ENCODE results near the gene ROMO1.
"Not testable (repeated sequence)": the region's sequence is repeated elsewhere in the genome, so short reads cannot be mapped to it uniquely, and the experiment has no call there.

ROMO1 gene

DNA sequence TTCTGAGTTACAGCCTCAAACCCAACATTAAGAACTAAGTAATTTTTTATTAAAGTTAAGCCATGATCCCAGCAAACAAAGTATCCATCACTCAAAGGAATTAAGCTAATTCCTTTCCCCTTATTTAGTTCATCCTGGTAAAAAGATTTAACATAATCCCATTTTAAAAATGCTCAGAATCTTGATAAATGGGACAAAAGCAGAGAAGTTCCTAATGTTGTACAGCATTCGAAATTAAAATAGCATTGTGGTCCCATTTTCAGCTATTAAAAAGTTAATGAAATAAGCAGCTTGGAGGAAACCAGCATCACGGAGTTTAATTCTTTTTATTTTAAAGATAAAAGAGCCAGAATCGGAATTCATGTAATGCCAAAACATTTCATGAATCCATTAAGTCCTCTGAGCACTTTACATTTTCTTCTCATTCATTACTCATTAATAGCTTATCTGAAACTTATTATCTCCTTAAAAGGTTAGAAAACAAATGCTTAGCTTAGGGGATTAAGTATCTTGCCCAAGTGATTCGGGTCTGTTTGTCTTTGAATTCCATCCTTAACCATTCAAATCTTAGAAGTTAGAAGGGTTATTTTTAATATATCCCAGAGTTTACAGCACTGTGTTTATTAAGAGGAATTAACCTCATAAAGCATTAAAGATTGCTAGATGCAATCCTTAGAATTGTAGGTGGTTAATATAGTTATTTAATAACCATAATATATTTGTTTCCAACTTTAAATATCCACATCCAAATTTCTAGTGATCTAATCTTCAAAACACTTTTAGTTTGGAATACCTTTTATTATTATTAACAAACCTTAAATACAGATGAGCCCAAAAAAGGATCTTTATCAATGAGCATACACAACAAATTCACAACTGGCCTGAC lies 31.6 kb downstream of the ROMO1 start:
- DNase-seq (ENCODE audit: low read depth in 2 of 2): no peak

DNA sequence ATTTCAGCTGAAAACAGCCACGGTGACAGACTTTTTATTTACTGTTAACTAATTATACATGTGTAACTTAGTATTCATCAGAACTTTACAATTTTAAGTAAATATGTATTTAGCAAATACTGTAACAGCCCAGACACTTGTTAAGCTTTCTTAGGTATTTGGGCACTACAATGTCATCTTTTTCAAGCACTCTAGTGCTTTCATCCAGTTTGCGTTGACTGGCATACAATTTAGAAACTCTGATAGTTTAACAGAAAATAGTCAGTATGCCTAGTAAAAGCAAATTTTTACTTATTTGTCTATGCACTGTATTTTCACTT lies 32.2 kb downstream of the ROMO1 start:
- no peak for DNase-seq (ENCODE audit: low read depth in 2 of 2)

DNA sequence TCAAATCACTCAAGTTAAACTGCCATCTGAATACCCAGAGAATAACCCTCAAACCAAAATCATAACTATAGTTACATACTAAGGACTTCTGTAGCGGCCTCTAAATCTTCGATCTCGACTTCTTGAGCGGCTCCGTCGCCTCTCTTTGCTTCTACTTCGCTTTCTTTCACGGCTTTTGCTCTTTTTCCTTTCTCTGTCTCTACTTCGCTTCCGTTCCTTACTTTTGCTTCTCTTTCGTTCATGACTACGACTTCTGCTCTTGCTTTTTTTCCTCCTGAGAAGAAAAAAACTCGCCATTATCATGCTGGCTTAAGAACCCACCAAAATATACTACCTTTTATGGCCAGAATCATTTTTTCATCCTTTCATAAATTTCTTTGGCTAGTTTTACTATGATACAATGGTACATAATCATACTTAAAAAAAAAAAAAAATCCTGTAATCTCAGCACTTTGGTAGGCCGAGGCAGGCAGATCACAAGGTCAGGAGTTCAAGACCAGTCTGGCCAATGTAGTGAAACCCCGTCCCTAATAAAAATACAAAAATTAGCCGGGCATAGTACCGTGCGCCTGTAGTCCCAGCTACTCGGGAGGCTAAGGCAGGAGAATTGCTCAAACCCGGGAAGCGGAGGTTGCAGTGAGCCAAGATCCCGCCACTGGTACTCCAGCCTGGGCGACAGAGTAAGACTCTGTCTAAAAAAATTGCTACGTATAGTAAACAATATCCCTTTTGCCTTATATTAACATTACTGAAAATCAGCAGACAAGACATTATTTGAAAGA lies 32.8 kb downstream of the ROMO1 start:
- DNase-seq (ENCODE audit: low read depth in 2 of 2): no peak

DNA sequence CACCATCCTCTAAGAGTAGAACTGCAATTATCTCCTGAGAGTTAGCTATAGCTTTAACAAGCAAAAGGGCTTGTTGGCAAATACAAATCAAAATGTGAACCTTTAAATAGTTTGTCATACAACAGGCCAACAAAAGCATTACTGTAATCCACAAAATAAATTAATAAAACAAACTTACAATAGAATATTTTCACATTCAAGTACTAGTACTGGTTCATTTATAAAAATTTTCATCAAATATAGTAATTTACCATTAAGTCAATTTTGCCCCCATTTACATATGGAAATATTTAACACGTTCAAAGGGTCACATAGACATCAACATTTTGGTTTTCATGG lies 33.4 kb downstream of the ROMO1 start:
- no peak for DNase-seq (ENCODE audit: low read depth in 2 of 2)

GRCh38 chr20:35734374-35734773 lies 35.2 kb downstream of the ROMO1 start:
- DNase-seq (ENCODE audit: low read depth in 2 of 2): no peak

- DNase-seq (ENCODE audit: low read depth in 2 of 2): no peak
Measured at GRCh38 chr20:35734777-35735649, 35.8 kb downstream of the ROMO1 start.

DNA sequence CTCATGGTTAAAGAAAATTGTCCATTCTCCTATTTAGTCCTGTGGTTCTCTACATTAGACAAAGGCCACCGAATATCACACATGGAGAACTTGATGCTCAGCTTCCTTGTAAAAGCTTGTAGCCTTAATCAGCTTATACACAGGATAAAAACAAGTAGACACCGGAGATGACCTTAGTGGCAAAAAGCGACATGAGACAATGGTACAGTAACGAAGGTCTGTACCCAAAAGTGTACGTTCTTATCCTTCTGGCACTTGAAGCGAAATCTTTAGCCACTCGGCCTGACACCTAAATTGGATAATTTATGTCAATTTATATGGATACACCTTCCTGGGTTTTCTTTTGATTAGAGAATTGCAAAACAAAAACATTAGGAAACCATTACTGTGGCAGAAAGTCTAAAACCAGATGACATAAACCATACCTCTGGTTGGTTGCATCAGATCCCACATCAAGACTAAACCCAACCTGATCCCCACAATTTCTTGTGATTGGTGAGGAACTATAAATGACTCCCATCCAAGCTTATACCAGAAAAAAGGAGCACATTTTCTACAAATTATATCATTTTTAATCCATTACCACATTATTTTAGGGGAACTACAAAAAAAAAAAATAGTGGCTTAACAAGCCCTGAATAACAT lies 36.7 kb downstream of the ROMO1 start:
- DNase-seq (ENCODE audit: low read depth in 2 of 2): no peak

- DNase-seq (ENCODE audit: low read depth in 2 of 2): no peak
Measured at GRCh38 chr20:35737865-35738333, 38.7 kb downstream of the ROMO1 start.

DNA sequence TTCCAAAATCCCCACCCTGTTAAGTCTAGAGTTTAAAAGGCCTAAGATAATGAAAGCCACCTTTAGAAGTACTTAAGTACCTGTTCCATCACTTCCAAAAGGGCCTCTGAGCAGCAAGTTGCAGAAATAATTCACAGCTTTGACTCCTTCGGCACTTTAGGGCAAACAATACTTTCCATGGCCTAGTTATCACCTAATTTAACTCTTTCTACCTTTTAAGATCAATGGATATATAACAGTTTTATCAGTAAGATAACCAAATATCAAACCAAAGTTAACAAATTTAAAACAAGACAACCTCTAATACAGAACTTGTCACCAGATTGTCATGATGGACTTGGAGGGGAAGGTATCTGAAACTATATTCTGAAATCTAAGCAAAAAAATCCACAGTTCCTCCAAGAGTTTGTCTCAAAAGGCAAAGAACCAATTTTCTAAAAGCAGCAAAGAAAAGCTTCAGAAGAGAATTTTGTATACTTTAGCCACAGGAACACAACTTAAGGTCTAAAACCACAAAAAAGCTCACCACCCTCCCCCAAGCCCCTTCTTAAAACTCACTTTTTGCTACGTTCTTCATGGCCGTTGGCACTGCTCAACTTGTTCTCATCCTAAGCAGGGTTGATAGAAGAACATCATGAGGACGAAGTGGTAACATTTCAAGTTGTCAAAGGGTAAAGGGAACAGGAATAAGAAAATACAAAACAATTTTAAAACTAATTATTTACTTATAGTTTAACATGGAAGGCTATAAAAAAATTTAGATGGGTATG lies 39.4 kb downstream of the ROMO1 start:
- no peak for DNase-seq (ENCODE audit: low read depth in 2 of 2)

- DNase-seq (ENCODE audit: low read depth in 2 of 2): no peak
Measured at GRCh38 chr20:35739294-35740163, 40.3 kb downstream of the ROMO1 start.

DNA sequence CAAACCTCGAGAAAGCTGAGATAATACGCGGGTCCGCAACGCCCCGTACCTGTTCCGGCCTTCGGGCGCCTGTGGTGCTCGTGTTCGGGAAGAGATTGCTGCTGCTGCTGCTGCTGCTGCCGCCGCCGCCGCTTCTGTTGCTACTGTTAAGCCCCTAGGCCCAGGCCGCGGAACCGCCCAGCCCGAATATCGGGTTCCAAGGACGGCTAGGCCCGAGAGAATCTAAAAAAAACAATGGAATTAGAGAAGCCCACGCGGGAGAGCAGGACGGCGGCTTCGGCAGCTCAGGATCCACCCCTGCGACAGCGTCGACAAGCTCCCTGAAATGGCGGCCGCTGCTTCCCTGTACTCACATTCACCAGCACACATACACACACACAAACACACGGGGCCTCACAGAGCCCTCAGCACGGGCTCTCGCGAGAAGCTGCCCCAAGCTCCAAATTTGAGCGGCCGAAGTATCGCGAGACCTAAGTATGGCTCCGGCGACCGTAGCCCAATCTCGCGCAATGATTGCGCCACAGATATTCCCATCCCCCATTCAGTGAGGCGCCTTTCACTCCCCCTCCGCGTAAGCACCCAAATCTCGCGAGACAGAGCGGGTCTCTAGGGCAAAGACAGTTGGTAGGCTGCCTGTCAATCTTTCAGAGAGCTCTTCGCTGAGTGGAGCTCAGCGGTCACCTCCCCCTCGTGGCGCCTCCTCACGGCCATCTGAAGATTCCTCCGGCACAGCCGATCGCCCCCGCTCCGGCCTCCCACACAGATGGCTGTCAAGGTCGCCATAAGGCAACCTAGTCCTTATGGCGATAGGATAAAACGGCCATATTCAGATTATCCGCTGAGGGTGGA lies 42.9 kb downstream of the ROMO1 start, which contains the start of gene RBM39:
RBM39 (minus strand) TSS at position 369 of the 849 bp plus-strand sequence. CDS start 1,386 bp downstream, outside the sequence.
- peak; percentile 96 to 98 for DNase-seq (ENCODE audit: low read depth in 2 of 2)

- no peak for DNase-seq (ENCODE audit: low read depth in 2 of 2)
Measured at GRCh38 chr20:35742741-35743523, 43.7 kb downstream of the ROMO1 start.

DNA sequence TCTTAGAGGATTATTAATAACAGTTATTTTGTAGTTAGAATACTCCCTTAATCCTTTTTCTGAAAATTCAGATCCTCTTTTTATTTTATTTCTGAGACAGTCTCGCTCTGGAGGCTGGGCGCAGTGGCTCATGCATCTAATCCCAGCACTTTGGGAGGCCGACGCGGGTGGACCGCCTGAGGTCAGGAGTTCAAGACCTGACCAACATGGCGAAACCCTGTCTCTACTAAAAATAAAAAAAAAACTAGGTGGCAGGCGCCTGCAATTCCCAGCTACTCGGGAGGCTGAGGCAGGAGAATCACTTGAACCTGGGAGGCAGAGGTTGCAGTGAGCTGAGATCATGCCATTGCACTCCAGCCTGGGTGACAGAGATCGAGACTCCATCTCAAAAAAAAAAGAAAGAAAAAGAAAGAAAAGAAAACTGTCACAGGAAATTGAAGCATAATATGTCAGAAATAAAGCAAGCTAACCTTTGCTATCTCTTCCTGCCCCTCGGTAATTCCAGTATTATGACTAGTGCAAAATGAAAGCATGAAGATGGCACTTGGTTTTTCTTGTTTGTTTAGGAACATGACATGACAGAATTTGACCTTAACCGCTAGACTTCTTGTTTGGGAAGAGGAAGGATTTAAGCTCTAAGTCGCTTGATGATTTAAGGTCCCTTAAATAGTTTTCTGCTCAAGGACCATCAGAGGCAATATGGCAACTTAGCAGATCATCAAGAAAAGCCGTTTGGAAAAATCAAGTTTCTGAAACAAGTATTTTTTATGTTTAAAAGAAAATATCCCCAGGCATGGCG lies 44.7 kb downstream of the ROMO1 start:
- DNase-seq (ENCODE audit: low read depth in 2 of 2): no peak

DNA sequence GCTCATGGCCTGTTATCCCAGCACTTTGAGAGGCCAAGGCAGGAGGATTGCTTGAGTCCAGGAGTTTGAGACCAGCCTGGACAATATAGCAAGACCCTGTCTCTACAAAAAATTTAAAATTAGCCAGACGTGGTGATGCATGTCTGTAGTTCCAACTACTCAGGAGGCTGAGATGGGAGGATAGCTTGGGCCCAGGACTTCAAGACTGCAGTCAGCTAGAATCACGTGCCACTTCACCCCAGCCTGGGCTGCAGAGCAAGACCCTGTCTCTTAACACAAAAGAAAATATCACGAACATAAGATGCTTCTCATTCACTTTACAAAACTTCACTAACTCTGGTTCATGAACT lies 45.3 kb downstream of the ROMO1 start:
- DNase-seq (ENCODE audit: low read depth in 2 of 2): not testable (repeated sequence)

Data from stimulated activated CD8-positive, alpha-beta memory T cell treated with anti-CD3 and anti-CD28 coated beads, Interleukin-2, amount 100 ng/mL, for 1 hour (primary cell).